Prostate gland (tissue), 2 donors: ENCODE results near the gene LRRN4. TPM values are rescaled to one million over a fixed set of nuclear protein-coding genes. Genes with fewer than 3 reads are reported as not detected.

Experiments used
- DNase-seq: peaks from one replicate; pipeline ENCODE4 v3.0.0-alpha.2; 2019; ENCODE audit warnings: low spot score
- H3K27ac ChIP-seq, 2 donors: fragments of 200-600 bp; sonication (generic); 2 replicates each; pipeline ENCODE4 v1.5.1; 2017 to 2019
- H3K27me3 ChIP-seq: fragments of 200-600 bp; sonication (generic); replicated peaks from 2 replicates; pipeline ENCODE4 v1.5.1; 2019; ENCODE audit not compliant: insufficient read depth
- H3K36me3 ChIP-seq, 2 donors: fragments of 200-600 bp; sonication (generic); 1 replicate in 1 of 2; 2 replicates in 1 of 2; pipeline versions ENCODE4 v1.5.1 to v1.8.1; 2017 to 2019
- H3K4me1 ChIP-seq: fragments of 200-600 bp; sonication (generic); replicated peaks from 2 replicates; pipeline ENCODE4 v1.5.1; 2019
- H3K4me3 ChIP-seq, 2 donors: fragments of 200-600 bp; sonication (generic); 2 replicates each; pipeline ENCODE4 v1.5.1; 2017 to 2019
- H3K9me3 ChIP-seq: fragments of 200-600 bp; sonication (generic); 2 replicates; pipeline ENCODE4 v1.5.1; 2017
- POLR2A ChIP-seq: fragments of 450-650 bp; IDR thresholded peaks from one replicate; pipeline ENCODE4 v1.6.1; 2016; ENCODE audit warnings: antibody characterized with exemption, mild to moderate bottlenecking
- POLR2AphosphoS5 ChIP-seq: sonication (generic); formaldehyde crosslinking; IDR thresholded peaks from one replicate; pipeline ENCODE4 v1.6.1; 2017; ENCODE audit warnings: antibody characterized with exemption
- WGBS: methylation state at CpG from one replicate; pipeline ENCODE4 v1.1.5; 2018; 5-methylcytosine and 5-hydroxymethylcytosine counted together
- intact Hi-C: fragments of 100-400 bp; cut with DNase I; formaldehyde crosslinking; loops from one replicate; pipeline ENCODE4 v1.14.2; 2022
- total RNA-seq, 2 donors: library from RNA; depleted of rRNA; stranded (reverse); fragments of >200 nt; gene quantifications; one replicate each; pipeline ENCODE4 v1.1.0, GENCODE V29; 2016
- TF ChIP-seq, protein P1 (sequence below), 4 experiments: fragments of 200-600 bp in 2 of 4; fragments of 450-650 bp in 2 of 4; sonication (generic) in 2 of 4; IDR thresholded peaks; 1 replicate in 3 of 4; 2 replicates in 1 of 4; pipeline ENCODE4 v1.5.1; 2016 to 2019; ENCODE audit warnings: antibody characterized with exemption in 4 of 4, mild to moderate bottlenecking in 2 of 4, moderate library complexity in 2 of 4

The LRRN4 gene
- total RNA-seq, 2 donors from 2014 or later = 0.68 TPM; not detected in 1

DNA sequence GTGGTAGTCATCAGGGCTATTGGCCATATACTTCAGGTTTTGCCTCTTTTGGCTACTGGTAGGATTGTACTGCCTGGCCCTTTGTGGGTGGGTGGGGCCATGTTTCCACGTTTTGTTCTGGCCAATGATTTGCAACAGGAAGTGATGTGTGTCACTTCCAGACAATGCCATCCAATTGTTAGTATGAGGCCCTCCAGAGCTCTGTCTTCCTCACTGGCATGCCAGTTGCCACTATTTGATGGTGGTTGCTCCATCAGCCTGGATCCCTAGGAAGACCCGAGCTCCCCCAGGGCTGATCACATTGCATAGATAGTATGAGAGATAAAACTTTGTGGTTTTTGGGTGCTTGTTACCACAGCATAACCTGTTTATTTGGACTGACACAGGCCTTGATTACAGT lies 7.7 kb upstream of the LRRN4 start:
- WGBS = 69% methylated on average over 2 of the region's 2 CpGs
- intact Hi-C loops = no loop called here
- H3K4me1 ChIP-seq = no peaks in the 10 kb centered on the region
- TF ChIP-seq POLR2AphosphoS5 = no peak
- TF ChIP-seq POLR2A = no peak
- TF ChIP-seq, protein P1, sequence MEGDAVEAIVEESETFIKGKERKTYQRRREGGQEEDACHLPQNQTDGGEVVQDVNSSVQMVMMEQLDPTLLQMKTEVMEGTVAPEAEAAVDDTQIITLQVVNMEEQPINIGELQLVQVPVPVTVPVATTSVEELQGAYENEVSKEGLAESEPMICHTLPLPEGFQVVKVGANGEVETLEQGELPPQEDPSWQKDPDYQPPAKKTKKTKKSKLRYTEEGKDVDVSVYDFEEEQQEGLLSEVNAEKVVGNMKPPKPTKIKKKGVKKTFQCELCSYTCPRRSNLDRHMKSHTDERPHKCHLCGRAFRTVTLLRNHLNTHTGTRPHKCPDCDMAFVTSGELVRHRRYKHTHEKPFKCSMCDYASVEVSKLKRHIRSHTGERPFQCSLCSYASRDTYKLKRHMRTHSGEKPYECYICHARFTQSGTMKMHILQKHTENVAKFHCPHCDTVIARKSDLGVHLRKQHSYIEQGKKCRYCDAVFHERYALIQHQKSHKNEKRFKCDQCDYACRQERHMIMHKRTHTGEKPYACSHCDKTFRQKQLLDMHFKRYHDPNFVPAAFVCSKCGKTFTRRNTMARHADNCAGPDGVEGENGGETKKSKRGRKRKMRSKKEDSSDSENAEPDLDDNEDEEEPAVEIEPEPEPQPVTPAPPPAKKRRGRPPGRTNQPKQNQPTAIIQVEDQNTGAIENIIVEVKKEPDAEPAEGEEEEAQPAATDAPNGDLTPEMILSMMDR (IDR thresholded peaks at IDR 0.05) = no peak
- no peak overlapping the region for H3K27ac ChIP-seq
- H3K27me3 ChIP-seq = no peaks in the 10 kb centered on the region
- H3K36me3 ChIP-seq = no peaks in the 10 kb centered on the region
- no peak overlapping the region for H3K4me3 ChIP-seq
- DNase-seq = no peak
- H3K9me3 ChIP-seq = no peaks in the 10 kb centered on the region

DNA sequence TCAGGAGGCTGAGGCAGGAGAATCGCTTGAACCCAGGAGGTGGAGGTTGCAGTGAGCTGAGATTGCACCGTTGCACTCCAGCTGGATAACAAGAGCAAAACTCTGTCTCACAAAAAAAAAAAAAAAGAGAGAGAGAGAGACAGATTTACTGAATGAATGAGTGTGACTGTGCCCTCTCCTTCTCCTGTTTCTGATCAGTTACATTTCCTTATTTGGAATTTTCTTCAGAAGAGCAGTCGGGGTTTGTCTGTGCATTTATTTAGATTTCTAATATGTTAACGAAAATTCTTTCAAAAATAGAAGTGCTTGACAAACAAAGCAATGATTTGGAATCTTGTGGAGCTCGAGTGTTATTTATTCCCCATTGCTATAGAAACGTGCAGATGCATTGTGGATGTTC lies 6.4 kb upstream of the LRRN4 start:
- DNase-seq = no peak
- H3K4me3 ChIP-seq = no peak overlapping the region
- H3K27me3 ChIP-seq = no peaks in the 10 kb centered on the region
- 70% methylated on average over 6 of the region's 6 CpGs for WGBS
- no peaks in the 10 kb centered on the region for H3K4me1 ChIP-seq
- TF ChIP-seq POLR2A = no peak
- TF ChIP-seq POLR2AphosphoS5 = no peak
- TF ChIP-seq, protein P1 (IDR thresholded peaks at IDR 0.05) = no peak
- H3K36me3 ChIP-seq = no peaks in the 10 kb centered on the region
- intact Hi-C loops = no loop called here
- no peak overlapping the region for H3K27ac ChIP-seq
- H3K9me3 ChIP-seq = no peaks in the 10 kb centered on the region

- H3K36me3 ChIP-seq = no peaks in the 10 kb centered on the region
- no peak overlapping the region for H3K4me3 ChIP-seq
- 27% methylated on average over 7 of the region's 7 CpGs for WGBS
- H3K27ac ChIP-seq = no peak overlapping the region
- no peak for DNase-seq
- intact Hi-C loops = no loop called here
- no peaks in the 10 kb centered on the region for H3K4me1 ChIP-seq
- H3K27me3 ChIP-seq = no peaks in the 10 kb centered on the region
- TF ChIP-seq POLR2A (no peak), POLR2AphosphoS5 (no peak)
- TF ChIP-seq, protein P1 (IDR thresholded peaks at IDR 0.05) = no peak
- no peaks in the 10 kb centered on the region for H3K9me3 ChIP-seq
These were observed 4.9 kb upstream of the LRRN4 start for GRCh38 chr20:6058684-6059295.

DNA sequence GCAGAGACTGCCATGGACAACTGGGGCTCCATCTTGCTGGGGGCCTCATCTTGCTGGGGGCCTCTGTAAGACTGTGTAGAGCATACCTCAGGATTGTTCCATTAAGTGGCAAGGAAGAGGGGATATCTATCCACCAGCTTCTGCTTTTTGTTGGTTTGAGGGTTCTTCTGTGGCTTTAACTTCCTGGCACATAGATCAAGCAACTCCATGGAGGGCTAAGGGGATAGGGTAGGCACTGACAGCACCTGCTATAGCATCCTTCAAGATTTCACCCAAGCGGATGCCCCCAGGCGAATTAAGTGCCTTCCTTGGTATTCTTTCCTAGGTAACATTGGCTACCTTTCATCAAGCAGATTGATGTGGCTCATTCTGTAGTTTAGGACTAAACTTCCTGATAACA lies 3.8 kb upstream of the LRRN4 start:
- WGBS = 97% methylated on average over 2 of the region's 2 CpGs
- intact Hi-C loops = no loop called here
- no peak for DNase-seq

GRCh38 chr20:6057139-6057538 lies 3.3 kb upstream of the LRRN4 start:
- TF ChIP-seq, protein P1 (IDR thresholded peaks at IDR 0.05) = no peak
- no peak for TF ChIP-seq POLR2A
- no peaks in the 10 kb centered on the region for H3K9me3 ChIP-seq
- H3K27ac ChIP-seq = no peak overlapping the region
- WGBS = 100% methylated on average over 2 of the region's 2 CpGs
- no peak overlapping the region for H3K4me3 ChIP-seq
- intact Hi-C loops = no loop called here
- no peaks in the 10 kb centered on the region for H3K4me1 ChIP-seq
- no peaks in the 10 kb centered on the region for H3K27me3 ChIP-seq
- H3K36me3 ChIP-seq = no peaks in the 10 kb centered on the region
- no peak for DNase-seq

More for the DNA sequence above, 3.8 kb upstream of the LRRN4 start:
- Histone ChIP-seq H3K9me3 (no peaks in the 10 kb centered on the region), H3K36me3 (no peaks in the 10 kb centered on the region), H3K27me3 (no peaks in the 10 kb centered on the region), H3K27ac (no peak overlapping the region), H3K4me1 (no peaks in the 10 kb centered on the region), H3K4me3 (no peak overlapping the region)
- TF ChIP-seq, protein P1 (IDR thresholded peaks at IDR 0.05) = no peak
